Adrenal gland (tissue), 12 donors: ENCODE data around the gene SUCLG2. TPM values are rescaled to one million over a fixed set of nuclear protein-coding genes. Genes with fewer than 3 reads are reported as not detected.

Experiments
- DNase-seq, 7 donors: peaks; one replicate each; pipeline ENCODE4 v3.0.0-alpha.2; 2019 to 2020
- H3K27ac ChIP-seq, 5 donors: fragments of 200-600 bp; sonication (generic) in 4 of 5; 1 replicate in 3 of 5; 2 replicates in 2 of 5; pipeline versions ENCODE4 v1.5.1 to v1.8.0; 2016 to 2020; ENCODE audit warnings: mild to moderate bottlenecking in 1 of 5
- H3K27me3 ChIP-seq: fragments of 200-600 bp; 2 replicates; pipeline ENCODE4 v1.8.0; 2021
- H3K36me3 ChIP-seq, 2 donors: fragments of 200-600 bp; replicated peaks in 1 of 2; 1 replicate in 1 of 2; 2 replicates in 1 of 2; pipeline versions ENCODE4 v1.5.1 to v1.8.0; 2018 to 2022
- H3K4me1 ChIP-seq, 2 donors: fragments of 200-600 bp; replicated peaks in 1 of 2; 1 replicate in 1 of 2; 2 replicates in 1 of 2; pipeline versions ENCODE4 v1.5.1 to v1.8.0; 2018 to 2021
- H3K4me3 ChIP-seq, 4 donors: fragments of 200-600 bp; sonication (generic) in 3 of 4; one replicate each; pipeline ENCODE4 v1.5.1; 2016 to 2018
- H3K9me3 ChIP-seq, 3 donors: fragments of 200-600 bp; sonication (generic) in 1 of 3; replicated peaks in 1 of 3; 1 replicate in 2 of 3; 2 replicates in 1 of 3; pipeline versions ENCODE4 v1.5.1 to v1.8.0; 2016 to 2021
- POLR2A ChIP-seq, 2 donors: fragments of 450-650 bp; IDR thresholded peaks; one replicate each; pipeline ENCODE4 v1.6.1; 2017; ENCODE audit warnings: antibody characterized with exemption in 2 of 2, mild to moderate bottlenecking in 2 of 2, moderate library complexity in 1 of 2
- WGBS, 4 donors: extraction: QIAGEN DNeasy Blood & Tissue Kit in 2 of 4; methylation state at CpG; one replicate each; pipeline versions ENCODE4 v1.1.5 to v1.1.7; 2013 to 2017; 5-methylcytosine and 5-hydroxymethylcytosine counted together
- intact Hi-C, 2 donors: fragments of 100-400 bp; cut with DNase I; formaldehyde crosslinking; loops; one replicate each; pipeline versions ENCODE4 v1.14.1 to v1.15.0; 2022 to 2023
- polyA plus RNA-seq, 3 donors: library from polyadenylated mRNA; stranded (reverse); fragments of 200-250 nt in 2 of 3; fragments of 350-450 nt in 1 of 3; fragmentation: Illumina TruSeq in 1 of 3; extraction: RNeasy Lipid Tissue Mini Kit (QIAGEN cat#74804) in 1 of 3; gene quantifications; one replicate each; pipeline ENCODE4 v1.2.3, GENCODE V29; 2013 to 2014
- total RNA-seq, 9 donors: library from RNA; depleted of rRNA in 4 of 9; stranded (reverse); fragments of >200 nt in 4 of 9; fragments of 120-200 nt in 1 of 9; fragmentation: NEBNext Ultra II Directional in 1 of 9; extraction: Animal tissue kit (Norgen Biotek cat#: 25700) in 1 of 9; gene quantifications; one replicate each; pipeline versions ENCODE4 v1.1.0 to v1.2.4, GENCODE V29; 2013 to 2023
- TF ChIP-seq, protein P1 (sequence below), 6 experiments: fragments of 450-650 bp in 4 of 6; fragments of 200-600 bp in 2 of 6; sonication (generic) in 1 of 6; IDR thresholded peaks; 1 replicate in 5 of 6; 2 replicates in 1 of 6; pipeline versions ENCODE4 v1.5.1 to v1.8.0; 2016 to 2021; ENCODE audit warnings: antibody characterized with exemption in 6 of 6, mild to moderate bottlenecking in 2 of 6, moderate library complexity in 1 of 6
- donor health status: healthy with polysubstance abuse.
- donor health status: Bipolar disorder and iron deficiency.
- donor health status: DM: yes; HTN: yes; CAD: no.
- donor health status: DM: no; HTN: no; CAD: no.
- donor health status: DM: no; HTN: no; CAD: no.
- donor health status: DM: yes; HTN: yes; CAD: no.

SUCLG2 gene
- total and polyA plus RNA-seq, 12 donors, result 24.4 to 115 (median 69.6) TPM

- WGBS, 4 donors, result 73 to 95% (median 83%) methylated on average over 4 of the region's 4 CpGs
- Histone ChIP-seq H3K4me3 (no peak overlapping the region), H3K4me1 (peaks cover 6 to 26% of the 10 kb centered on the region in 2 donors), H3K9me3 (no peaks in the 10 kb centered on the region), H3K27ac (no peak overlapping the region), H3K27me3 (no peaks in the 10 kb centered on the region), H3K36me3 (no peaks in the 10 kb centered on the region)
- no peak for TF ChIP-seq POLR2A (IDR thresholded peaks at IDR 0.05)
- TF ChIP-seq, protein P1, sequence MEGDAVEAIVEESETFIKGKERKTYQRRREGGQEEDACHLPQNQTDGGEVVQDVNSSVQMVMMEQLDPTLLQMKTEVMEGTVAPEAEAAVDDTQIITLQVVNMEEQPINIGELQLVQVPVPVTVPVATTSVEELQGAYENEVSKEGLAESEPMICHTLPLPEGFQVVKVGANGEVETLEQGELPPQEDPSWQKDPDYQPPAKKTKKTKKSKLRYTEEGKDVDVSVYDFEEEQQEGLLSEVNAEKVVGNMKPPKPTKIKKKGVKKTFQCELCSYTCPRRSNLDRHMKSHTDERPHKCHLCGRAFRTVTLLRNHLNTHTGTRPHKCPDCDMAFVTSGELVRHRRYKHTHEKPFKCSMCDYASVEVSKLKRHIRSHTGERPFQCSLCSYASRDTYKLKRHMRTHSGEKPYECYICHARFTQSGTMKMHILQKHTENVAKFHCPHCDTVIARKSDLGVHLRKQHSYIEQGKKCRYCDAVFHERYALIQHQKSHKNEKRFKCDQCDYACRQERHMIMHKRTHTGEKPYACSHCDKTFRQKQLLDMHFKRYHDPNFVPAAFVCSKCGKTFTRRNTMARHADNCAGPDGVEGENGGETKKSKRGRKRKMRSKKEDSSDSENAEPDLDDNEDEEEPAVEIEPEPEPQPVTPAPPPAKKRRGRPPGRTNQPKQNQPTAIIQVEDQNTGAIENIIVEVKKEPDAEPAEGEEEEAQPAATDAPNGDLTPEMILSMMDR (IDR thresholded peaks at IDR 0.05), result no peak
- intact Hi-C loops, result no loop called here
- no peak for DNase-seq
Measured at GRCh38 chr3:67648701-67649100, 5.7 kb downstream of the SUCLG2 start.

GRCh38 chr3:67648229-67648628, 6.2 kb downstream of the SUCLG2 start:
- intact Hi-C loops, result no loop called here
- no peaks in the 10 kb centered on the region for H3K27me3 ChIP-seq
- no peaks in the 10 kb centered on the region for H3K36me3 ChIP-seq
- H3K27ac ChIP-seq, result no peak overlapping the region
- H3K4me3 ChIP-seq, result no peak overlapping the region
- no peak for TF ChIP-seq POLR2A (IDR thresholded peaks at IDR 0.05)
- TF ChIP-seq, protein P1 (IDR thresholded peaks at IDR 0.05), result no peak
- peaks cover 2 to 21% of the 10 kb centered on the region in 2 donors for H3K4me1 ChIP-seq
- H3K9me3 ChIP-seq, result no peaks in the 10 kb centered on the region
- WGBS, 4 donors, result 92 to 99% (median 98%) methylated on average over 4 of the region's 4 CpGs
- DNase-seq, result no peak

DNA sequence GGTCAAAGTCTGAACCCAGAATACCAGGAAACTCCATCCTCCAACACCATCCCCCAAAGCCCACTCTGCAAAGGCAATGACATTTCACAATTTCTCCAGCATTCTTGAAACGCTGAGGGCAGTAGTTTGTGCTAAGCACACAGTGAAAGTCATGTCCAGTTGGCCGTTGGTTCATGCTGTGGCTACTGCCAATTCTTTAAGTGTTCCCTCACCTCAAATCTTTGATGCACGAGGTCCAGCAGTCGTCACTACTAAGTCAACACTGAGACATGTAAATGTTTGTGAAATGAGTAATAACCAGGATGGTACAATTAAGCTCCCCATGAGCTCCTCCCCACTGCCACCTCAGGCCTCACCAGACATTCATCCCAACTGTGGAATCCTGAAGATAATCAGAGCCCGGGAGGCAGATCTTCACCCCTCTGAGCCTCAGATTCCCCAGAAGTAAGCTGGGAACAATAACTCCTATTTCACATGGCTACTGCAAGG, 7.0 kb downstream of the SUCLG2 start:
- Histone ChIP-seq H3K4me3 (no peak overlapping the region), H3K4me1 (peaks cover 0 to 13% of the 10 kb centered on the region in 2 donors), H3K36me3 (no peaks in the 10 kb centered on the region), H3K9me3 (no peaks in the 10 kb centered on the region), H3K27ac (no peak overlapping the region), H3K27me3 (no peaks in the 10 kb centered on the region)
- TF ChIP-seq POLR2A (IDR thresholded peaks at IDR 0.05), result no peak
- TF ChIP-seq, protein P1 (IDR thresholded peaks at IDR 0.05), result no peak
- DNase-seq, result no peak
- intact Hi-C loops, result no loop called here
- WGBS, 4 donors, result 78 to 88% (median 82%) methylated on average over 5 of the region's 5 CpGs

GRCh38 chr3:67646586-67647234, 7.7 kb downstream of the SUCLG2 start:
- 55 to 70% (median 62%) methylated on average over 8 of the region's 8 CpGs for WGBS, 4 donors
- H3K4me3 ChIP-seq, result no peak overlapping the region
- H3K9me3 ChIP-seq, result no peaks in the 10 kb centered on the region
- H3K36me3 ChIP-seq, result no peaks in the 10 kb centered on the region
- intact Hi-C loops, result no loop called here
- TF ChIP-seq POLR2A (IDR thresholded peaks at IDR 0.05), result no peak
- TF ChIP-seq, protein P1 (IDR thresholded peaks at IDR 0.05), result no peak
- H3K27ac ChIP-seq, result no peak overlapping the region
- H3K27me3 ChIP-seq, result no peaks in the 10 kb centered on the region
- peak; percentile 37 to 78 (median 66) for DNase-seq
- peaks cover 0 to 13% of the 10 kb centered on the region in 2 donors for H3K4me1 ChIP-seq
